ENCODE data around the gene GOLGA6D. TPM values are rescaled to one million over a fixed set of nuclear protein-coding genes. Genes with fewer than 3 reads are reported as not detected.
A peak's percentile ranks its signal among the peaks of the same experiment; 100 is the strongest.
"Not testable (repeated sequence)": the region's sequence is repeated elsewhere in the genome, so short reads cannot be mapped to it uniquely, and the experiment has no call there.

Gene GOLGA6D
- total RNA-seq, 4 donors from 2014 or later: not detected

DNA sequence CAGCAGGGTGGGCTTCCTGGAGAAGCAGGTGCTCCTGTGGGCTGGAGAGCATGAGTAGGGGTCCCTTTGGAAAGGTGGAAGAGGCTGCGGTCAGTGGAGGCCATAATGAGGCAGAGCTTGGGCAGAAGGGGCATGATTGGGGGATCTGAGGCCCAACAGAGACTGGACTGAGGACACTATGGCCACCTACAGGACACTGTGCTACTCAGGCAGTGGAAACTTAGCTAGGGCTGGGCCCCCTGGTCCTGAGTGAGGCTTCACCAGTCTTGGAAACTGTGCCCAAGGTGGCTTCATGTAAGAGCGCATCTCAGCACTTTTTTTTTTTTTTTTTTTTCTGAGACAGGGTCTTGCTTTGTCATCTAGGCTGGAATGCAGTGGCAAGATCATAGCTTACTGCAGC is 46.9 kb downstream of the GOLGA6D start:
- no peak for DNase-seq (ENCODE audit: extremely low spot score)
- WGBS: 100% methylated on average over 2 of the region's 2 CpGs
- no peaks in the 10 kb centered on the region for H3K36me3 ChIP-seq
- intact Hi-C loops (cut with DNase I): no loop called here
- no peak overlapping the region for H3K27ac ChIP-seq (replicated peaks in 1 of 4)
- H3K4me1 ChIP-seq: no peaks in the 10 kb centered on the region
- TF ChIP-seq EP300 (IDR thresholded peaks at IDR 0.05) (no peak), POLR2AphosphoS5 (IDR thresholded peaks at IDR 0.05) (no peak), POLR2A (IDR thresholded peaks at IDR 0.05; ENCODE audit: low read depth) (no peak), CTCF (IDR thresholded peaks at IDR 0.05) (no peak)
- no peaks in the 10 kb centered on the region for H3K9me3 ChIP-seq
- no peak overlapping the region for H3K4me3 ChIP-seq
- H3K27me3 ChIP-seq: no peaks in the 10 kb centered on the region

GRCh38 chr15:75332093-75332492 is 49.5 kb downstream of the GOLGA6D start:
- H3K27me3 ChIP-seq; intact Hi-C loops (cut with DNase I); H3K9me3 ChIP-seq; H3K27ac ChIP-seq (replicated peaks in 1 of 4); DNase-seq (ENCODE audit: extremely low spot score); H3K4me3 ChIP-seq; H3K36me3 ChIP-seq: not testable (repeated sequence)
- WGBS: 81% methylated on average over 7 of the region's 7 CpGs
- peaks cover 9 to 16% (median 14%) of the 10 kb centered on the region in 4 donors for H3K4me1 ChIP-seq

GRCh38 chr15:75333654-75334419 is 51.2 kb downstream of the GOLGA6D start:
- H3K27ac ChIP-seq (replicated peaks in 1 of 4); intact Hi-C loops (cut with DNase I); H3K9me3 ChIP-seq; H3K4me3 ChIP-seq; DNase-seq (ENCODE audit: extremely low spot score); H3K36me3 ChIP-seq; H3K27me3 ChIP-seq: not testable (repeated sequence)
- 91% methylated on average over 15 of the region's 15 CpGs for WGBS
- peaks cover 9 to 19% (median 19%) of the 10 kb centered on the region in 4 donors for H3K4me1 ChIP-seq

GRCh38 chr15:75335313-75335704 is 52.7 kb downstream of the GOLGA6D start:
- 33% methylated on average over 3 of the region's 3 CpGs for WGBS
- peak overlapping the region; percentile 67 to 84 (median 75) for H3K27ac ChIP-seq (replicated peaks in 1 of 4)
- TF ChIP-seq POLR2AphosphoS5 (IDR thresholded peaks at IDR 0.05) (no peak), EP300 (IDR thresholded peaks at IDR 0.05) (no peak), POLR2A (IDR thresholded peaks at IDR 0.05; ENCODE audit: low read depth) (no peak), CTCF (IDR thresholded peaks at IDR 0.05) (no peak)
- peaks cover 0 to 20% (median 18%) of the 10 kb centered on the region in 4 donors for H3K36me3 ChIP-seq
- H3K27me3 ChIP-seq: no peaks in the 10 kb centered on the region
- peaks cover 9 to 19% (median 19%) of the 10 kb centered on the region in 4 donors for H3K4me1 ChIP-seq
- no peaks in the 10 kb centered on the region for H3K9me3 ChIP-seq
- peak overlapping the region; percentile 59 to 94 (median 86) for H3K4me3 ChIP-seq
- no peak for DNase-seq (ENCODE audit: extremely low spot score)
- intact Hi-C loops (cut with DNase I): no loop called here

DNA sequence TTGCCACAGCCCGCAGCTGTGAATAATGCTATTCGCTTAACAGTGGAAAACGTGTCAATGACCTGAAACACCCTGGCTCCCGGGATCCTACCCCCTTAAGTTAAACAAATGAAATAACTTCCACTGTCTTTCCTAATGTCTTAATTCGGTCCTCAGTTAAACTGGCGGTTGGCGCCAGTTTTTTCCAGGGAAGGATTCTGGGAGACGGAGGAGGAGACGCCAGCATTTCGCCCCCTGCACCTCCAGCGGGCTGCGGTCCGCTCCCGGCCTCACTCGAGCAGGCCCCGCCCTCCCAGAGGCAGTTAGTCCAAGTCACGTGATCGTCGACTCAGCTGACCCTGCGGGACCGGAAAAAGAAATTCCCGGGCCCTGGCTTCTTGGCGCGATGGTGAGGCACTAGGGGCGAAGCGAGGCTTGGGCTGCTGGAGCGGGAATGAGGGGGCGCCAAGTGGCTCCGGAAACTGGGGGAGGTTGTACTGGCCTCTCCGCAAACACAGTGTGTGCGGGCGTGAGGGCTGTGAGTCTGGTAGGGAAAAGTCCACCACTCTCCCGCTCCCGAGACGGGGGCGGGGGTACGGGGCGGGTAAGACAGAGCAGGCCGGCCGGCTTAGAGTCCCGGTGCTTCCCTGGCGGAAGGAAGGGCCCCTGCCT is 53.2 kb downstream of the GOLGA6D start, which contains the start of gene COMMD4:
Gene COMMD4, plus strand, starts transcription at position 359 of the 651 bp plus-strand sequence. Its CDS starts 27 bp downstream, at position 386.
- Histone ChIP-seq H3K9me3 (no peaks in the 10 kb centered on the region), H3K4me3 (peak within 1 kb of the TSS; percentile 59 to 94 (median 86)), H3K4me1 (peaks cover 9 to 19% (median 19%) of the 10 kb centered on the region in 4 donors), H3K36me3 (peaks cover 0 to 25% (median 22%) of the 10 kb centered on the region in 4 donors), H3K27ac (replicated peaks in 1 of 4) (peak within 1 kb of the TSS; percentile 67 to 84 (median 75)), H3K27me3 (no peaks in the 10 kb centered on the region)
- TF ChIP-seq CTCF (IDR thresholded peaks at IDR 0.05) (peak in 1 of 3 experiments; percentile 32), EP300 (IDR thresholded peaks at IDR 0.05) (no peak), POLR2AphosphoS5 (IDR thresholded peaks at IDR 0.05) (peak; percentile 77 to 85), POLR2A (IDR thresholded peaks at IDR 0.05; ENCODE audit: low read depth) (no peak)
- intact Hi-C loops (cut with DNase I): no loop called here
- peak; percentile 98 for DNase-seq (ENCODE audit: extremely low spot score)
- WGBS: 0% methylated on average over 25 of the region's 42 CpGs

All from esophagus muscularis mucosa (tissue), 4 donors.